HG02763 (cell line): ENCODE measurements around the gene ALOX5AP.

Experiments used
- ATAC-seq: cut with Tn5 transposase; IDR thresholded peaks from one replicate; pipeline ENCODE4 v1.9.1; 2021; ENCODE audit warnings: mild to moderate bottlenecking, moderate library complexity; ENCODE audit not compliant: unreplicated experiment

ALOX5AP gene

DNA sequence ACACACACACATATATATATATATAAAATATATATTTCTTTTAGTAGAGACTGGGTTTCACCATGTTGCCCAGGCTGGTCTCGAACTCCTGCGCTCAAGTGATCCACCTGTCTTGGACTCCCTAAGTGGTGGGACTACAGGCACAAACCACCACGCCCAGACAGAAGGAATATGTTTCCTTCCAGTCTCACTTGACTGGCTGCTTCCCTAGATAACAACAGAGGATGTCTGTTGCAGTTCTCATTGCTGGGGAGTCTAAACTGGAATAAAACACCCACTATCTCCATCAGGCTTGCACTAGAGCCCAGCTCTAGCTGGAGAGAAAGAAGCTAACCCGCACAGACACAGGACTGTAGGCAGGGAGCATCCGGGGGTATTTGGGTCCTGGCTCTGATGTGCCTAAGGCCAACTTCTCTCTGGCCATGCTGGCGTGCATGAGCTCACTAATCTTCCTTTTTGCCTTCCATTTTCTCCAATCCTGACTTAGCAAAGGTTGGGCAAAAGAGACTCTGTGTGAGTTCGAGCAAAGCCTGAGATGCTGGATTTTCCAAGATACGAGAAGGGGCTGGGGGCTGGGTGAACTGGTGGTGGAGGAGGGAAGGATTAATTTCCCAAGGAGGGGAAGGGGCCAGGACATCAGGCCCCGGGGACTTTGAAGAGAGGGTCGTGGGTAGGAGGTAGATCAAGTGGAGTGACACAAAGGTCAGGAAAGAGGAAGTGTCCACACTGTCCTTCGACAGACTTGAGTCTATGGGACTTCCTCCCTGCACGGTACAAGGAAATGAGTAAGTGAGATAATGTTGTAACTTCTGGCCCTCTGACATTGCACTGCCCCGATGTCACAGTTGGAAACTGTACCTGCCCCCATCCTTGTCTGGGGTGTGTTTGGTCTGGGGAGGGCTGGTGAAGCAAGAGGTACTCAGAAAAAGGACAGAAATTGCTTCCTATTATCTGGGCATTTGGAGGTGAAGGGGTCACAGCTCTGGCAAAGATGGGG lies 22.5 kb upstream of the ALOX5AP start:
- ATAC-seq = no peak

DNA sequence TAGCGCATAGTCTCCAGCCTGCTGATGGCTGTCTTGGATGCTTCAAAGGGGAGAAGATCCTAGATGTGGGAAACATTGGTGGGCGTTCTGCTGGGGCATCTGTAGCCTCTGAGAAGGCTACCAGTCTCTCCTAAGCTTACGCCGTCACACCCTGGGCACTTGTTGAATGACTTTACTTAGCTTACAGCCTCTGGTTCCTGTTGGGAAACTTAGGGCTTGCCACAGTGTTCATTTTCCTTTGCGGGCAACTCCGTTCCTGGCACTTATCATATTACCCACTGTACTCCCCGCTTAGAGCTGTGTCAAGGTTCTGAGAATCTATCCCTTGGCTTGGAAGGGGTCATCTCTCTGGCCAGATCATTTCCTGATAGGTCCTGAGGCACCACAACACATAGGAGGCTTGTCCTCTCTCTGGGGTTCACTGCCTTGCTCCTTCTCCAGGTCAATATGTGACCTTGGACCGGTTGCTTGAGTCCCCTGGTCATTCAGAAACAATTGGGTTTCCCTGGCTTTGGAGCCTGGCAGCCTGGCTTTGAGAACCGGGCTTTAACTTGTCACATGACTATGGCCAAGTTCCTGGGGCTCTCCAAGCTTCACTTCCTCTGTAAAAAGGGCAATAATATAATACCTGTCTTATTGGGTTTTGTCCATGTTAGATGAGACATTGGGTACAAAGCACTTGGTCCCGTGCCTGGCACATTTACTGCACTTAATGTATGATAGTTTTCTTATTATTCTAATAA lies 20.5 kb upstream of the ALOX5AP start:
- no peak for ATAC-seq

DNA sequence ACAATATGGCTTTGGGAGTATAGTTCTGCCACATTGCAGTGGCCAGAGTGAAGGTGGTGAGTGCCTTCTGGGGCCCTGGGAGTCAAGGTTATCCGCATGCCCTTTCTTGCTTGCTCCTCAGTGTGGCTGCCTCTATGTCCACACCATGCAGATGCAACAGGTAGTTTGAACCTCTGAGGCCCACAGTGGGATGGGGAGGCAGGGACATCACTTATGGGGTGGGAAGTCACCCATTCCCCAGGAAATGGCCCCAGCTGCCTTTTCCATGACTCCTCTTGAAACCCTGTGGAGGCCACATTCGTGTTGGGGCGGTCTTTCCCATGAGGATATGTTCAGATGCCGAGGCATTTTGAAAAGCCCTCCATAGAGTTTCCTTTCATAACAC lies 20.0 kb upstream of the ALOX5AP start:
- no peak for ATAC-seq

DNA sequence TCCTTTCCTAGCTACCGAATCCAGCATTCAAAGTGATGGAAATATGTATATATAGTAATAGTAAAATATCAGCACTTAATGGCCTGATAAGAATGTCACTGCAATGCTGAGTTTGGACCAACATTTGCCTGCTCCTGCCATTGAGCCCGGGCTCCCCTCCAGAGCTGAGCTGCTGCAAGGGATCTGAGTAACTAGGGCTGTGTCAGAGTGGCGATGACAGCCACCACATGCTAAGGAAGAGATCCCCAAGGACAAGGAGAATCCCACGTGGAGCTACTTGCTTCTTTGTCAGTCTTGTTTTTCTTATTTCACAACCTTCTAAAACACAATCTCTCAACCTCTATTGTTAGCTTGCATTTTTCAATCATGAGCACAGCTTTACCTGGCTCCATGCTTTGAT lies 19.5 kb upstream of the ALOX5AP start:
- ATAC-seq = no peak

DNA sequence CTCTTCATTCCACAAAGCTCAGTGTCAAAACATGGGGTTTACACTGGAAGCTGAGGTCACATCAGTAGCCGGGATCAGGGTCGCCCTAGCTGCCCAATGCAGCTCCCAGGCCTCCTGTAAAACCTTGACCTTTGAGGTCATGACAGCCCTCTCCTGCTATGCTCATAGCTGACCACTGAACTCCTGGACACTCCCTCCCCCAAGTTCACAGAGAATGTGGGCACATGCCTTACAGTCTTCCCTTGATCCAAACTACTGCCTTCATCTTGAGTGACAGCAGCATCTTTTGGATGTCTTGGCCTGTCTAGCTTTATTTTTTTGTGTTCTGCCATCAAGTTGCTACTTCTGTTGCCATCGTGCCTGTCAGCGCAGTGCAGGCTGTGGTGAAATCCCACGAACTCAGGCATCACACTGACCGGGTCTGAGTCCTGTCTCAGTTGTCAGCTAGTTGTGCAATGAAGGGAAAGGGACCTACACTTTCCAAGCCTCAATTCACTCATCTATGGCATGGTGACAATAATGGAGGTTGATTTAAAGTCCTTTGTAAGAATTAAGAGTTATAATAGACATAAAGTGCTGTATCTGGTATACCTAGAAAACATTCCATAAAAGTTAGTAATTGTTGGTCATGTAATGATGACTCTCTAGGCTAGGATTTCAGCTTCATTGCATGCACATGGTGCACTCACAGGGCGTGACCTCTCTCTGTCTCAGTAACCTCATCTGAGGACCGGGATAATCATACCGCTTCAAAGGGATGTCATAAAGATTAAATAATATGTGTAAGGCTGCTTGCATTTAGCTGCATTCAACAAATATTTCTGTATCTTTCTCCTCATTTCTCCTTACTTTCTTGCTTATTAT lies 16.4 kb upstream of the ALOX5AP start:
- no peak for ATAC-seq

DNA sequence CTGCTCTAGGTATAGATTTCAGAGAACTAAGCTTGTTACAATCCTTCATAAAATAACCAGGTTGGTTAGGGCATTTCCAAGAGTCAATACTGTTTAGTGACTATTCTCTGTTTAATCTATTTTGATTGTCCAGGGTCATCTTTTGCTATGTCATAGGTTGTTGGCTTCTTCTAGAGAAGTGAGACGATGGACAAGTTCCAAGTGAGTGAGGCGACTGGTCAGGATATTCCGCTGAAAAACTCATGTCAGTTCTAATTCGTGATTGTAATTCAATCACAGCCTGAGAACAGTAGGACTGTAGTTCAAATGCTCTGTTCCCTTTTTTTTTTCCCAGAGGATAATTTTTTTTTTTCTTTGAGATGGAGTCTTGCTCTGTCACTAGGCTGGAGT lies 15.8 kb upstream of the ALOX5AP start:
- ATAC-seq = no peak

DNA sequence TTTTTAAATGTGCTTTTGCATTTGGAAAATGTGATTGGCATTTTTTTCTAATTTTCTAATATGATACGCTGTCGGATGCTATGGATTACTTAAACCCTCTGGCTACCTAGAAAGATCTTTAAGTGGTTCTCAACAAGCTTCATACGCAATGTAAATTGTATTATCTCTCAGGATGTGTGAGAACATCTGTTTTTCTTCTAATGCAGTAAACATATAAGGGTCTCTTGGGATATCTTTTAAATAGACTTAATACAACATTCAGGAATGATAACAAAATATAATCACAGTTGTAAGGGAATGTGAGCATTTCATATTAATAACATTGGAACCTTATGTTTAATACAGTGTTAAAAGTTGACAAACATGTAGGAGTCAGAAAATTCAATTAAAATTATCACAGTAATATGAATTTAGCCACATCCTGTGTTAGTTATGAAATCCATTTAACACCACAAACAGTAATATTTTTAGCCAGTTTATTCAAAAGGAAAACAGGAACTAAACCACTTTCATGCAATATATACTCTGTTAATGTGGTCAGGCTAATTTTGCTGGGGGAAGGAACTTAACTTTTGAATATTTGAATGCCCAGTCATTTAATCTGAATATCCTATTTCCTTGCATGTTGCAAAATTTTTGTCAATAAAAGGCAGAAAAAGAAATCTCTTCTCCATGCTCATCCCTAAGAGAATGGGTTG lies 15.0 kb upstream of the ALOX5AP start:
- ATAC-seq = no peak

DNA sequence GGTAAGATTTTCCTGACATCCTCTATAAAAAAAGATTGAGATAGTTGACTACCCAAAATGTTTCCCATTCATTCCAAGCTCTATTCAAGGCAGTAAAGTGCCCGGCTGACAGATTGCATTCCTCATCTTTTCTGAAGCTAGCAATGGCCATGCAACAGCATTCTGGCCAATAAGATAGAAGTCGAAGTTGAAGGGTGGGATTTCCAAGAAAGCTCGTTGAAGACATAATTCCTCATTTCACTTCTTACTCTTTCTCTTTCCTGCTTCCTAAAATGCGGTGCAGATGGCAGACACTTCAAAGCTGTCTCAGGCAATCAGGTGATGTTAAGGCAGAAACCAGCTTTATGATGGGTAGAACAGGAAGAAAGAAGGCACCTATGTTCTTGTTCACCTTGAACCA lies 13.4 kb upstream of the ALOX5AP start:
- no peak for ATAC-seq

DNA sequence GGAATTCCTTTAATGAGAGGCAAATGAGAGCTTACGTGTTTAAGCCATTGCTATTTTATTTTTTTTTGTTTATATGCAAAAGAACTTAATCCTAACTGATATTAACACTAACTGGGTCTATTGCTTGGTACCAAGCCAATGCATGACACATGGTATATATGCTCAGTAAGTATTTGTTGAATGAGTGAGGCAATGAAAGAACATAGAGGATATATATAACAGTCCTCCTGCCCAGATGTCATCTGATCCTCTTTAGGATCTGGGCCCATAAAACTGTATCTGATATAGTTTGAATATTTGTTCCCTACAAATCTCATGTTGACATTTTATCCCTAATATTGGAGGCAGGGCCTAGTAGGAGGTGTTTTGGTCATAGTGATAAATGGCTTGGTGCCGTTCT lies 13.0 kb upstream of the ALOX5AP start:
- ATAC-seq = no peak

DNA sequence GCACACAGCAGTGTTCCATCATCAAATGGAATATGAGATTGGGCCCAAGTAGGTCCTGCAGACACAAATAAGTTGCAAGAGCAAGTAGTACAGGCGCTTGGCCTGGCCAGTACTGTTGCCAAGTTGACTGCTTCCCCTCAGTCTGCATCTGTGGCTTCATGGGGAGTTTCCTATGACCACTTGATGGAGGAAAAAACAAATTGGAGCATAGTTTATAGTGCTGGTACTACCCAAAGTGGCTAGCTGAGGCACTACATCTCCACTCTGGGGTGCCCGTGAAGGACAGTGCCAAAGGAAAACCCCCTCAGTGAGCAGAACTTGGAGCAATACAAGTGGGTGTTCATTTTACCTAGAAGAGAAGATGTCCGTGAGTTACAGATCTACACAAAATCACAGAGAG lies 10.6 kb upstream of the ALOX5AP start:
- no peak for ATAC-seq

DNA sequence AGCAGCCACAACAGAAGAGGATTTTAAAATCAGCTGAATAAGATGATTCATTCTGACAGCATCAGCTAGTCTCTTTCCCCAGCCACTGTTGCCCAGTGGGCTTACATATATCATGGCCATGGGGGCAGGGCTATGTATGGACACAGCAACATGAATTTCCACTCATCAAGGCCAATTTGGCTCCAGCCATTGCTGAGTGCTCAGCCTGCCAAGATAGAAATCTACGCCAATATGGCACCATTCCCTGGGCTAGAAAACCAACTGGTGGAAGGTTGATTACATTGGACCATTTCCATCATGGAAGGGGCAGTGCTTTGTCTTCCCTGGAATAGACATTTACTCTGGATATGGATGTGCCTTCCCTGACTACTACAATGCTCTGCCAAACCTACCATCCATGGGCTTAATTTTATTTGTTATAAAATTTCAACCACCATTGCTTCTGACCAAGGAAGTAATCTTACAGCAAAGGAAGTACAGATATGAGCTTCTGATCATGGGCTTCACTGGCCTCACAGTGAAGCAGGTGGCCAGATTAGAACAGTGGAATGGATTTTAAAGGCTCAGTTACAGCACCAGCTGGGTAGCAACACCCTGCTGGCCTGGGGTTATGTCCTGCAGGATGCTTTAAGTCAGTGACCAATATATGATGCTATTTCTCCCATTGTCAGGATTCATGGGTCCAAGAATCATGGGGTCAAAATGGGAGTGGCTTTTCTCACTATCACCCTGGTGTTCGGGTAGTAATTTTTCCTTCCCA lies 9.8 kb upstream of the ALOX5AP start:
- ATAC-seq = no peak

DNA sequence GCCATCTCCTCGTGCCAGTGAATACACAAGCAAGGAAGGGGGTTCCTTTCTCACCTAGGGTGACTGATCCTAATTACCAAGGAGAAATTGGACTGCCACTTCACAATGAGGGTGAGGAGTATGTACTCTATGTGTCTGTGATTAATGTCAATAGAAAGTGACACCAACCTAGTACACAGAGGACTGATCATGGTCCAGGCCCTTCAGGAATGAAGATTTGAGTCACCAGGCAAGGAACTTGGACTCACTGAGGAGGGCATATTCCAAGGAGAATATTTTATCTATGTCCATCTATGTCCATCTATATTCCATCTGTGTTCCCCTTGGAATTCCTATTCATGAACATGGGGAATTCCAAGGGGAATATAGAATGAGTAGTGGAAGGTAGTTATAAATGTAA lies 9.2 kb upstream of the ALOX5AP start:
- ATAC-seq = no peak

DNA sequence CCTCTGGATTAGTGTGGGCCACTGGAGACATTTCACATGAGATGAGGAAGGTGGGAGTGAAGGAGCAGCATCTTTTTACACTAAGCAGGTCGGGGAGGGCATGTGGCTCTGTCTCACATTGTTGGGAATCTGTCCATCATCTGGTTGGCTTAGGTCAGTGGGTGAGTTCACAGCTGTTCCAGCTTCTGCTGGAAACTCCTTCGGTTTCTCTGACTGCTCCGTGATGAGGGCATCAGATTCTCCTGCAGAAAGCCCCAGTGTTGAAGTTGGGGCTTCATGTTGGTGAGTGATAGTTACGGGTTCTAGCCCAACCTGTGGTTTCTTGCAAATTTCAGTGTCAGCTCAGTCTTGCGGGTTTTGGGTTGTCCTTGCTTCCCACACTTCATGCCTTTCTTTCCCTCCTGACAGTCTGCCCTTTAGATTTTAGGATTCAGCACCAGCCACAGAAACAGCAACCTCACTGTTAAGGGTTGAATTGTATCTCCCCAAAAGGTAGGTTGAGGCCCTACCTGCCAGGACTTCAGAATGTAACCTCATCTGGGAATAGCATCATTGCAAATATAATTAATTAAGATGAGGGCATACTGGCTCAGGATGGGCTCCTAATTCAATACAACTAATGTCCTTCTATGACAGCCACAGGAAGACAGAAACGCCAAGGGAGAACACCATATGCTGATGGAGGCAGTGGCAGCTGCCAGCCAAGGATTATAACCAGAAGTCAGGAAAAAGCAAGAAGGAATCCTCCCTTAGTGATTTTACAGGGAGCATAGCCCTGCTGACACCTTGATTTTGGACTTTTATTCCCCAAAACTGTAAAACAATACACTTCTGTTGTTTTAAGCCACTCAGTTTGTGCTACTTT lies 7.6 kb upstream of the ALOX5AP start:
- no peak for ATAC-seq

DNA sequence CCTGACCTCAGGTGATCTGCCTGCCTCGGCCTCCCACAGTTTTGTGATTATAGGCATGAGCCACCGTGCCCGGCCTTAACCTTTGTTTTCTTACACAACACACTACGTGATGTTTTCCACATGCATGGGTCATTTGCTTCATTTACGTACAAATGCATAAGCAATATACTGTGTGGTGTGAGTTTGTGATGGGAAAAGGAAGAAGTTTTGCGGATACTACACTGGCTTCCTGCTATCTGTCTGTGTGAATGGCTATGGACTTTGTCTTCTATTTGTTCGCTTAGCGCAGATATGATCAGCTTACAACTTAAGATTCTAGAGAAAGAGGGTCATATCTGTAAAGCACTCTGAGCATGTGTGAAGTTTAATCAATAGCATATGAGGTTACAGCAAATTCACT lies 5.5 kb upstream of the ALOX5AP start:
- no peak for ATAC-seq

DNA sequence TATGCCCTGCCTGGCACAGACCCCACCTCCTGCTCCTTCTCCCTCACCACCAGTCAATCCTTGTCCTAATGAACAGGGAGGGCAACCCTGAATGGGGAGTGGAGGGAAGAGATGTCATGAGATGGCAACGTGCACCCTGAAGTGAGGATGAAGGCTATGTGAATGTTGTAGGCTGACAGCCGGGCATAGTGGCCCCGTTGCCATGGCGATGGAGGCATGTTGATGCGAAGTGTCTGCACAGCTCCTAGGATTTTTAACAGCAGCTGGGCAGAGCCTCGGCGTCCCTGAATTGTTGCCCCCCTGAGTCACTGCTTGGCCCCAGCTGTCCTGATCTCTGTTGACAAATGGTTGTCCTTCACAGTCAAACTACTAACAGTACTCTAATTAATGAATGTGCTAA lies 4.8 kb upstream of the ALOX5AP start:
- no peak for ATAC-seq

DNA sequence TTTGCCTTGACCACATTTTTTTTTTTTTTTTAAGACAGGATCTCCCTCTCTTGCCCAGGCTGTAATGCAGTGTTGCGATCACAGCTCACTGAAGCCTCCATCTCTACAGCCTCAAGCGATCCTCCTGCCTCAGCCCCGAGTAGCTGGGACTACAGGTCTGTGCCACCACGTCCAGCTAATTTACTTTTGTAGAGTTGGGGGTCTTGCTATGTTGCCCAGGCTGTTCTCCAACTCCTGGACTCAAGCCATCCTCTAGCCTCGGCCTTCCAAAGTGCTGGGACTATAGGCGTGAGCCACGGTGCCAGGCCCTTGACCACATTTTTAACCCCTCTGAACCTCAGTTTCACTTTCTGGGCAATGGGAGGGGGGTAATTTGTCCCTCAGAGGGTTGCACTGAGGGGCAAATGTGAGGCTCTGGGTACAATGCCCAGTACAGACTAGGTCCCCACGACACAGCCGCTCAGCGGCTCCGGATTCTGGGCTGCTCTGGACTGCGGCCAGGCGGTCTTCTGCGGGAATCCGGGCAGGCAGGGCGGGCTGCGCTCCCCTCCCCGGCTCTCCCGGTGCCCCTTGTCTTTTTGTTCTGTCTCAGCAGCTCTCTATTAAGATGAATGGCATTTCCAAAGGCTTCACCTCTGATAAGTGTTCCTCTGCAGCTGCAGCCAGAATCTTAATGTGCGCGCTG lies 3.8 kb upstream of the ALOX5AP start:
- no peak for ATAC-seq

DNA sequence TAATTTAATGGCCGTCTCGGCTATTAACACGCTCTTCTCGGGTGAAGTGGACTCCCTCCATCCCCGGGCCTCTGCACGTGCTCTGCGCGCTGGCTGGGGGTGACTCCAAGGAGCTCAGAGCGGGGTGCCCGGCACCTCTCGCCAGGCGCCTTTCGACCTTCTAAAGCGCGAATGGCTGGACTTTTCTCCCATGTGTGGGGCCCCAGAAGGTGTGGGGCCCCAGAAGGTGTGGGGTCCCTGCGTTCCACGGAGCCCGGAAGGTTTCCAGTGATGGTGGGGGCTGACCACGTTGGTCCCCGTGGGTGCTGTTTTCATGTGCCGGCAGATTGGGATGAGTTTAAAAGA lies 3.3 kb upstream of the ALOX5AP start:
- ATAC-seq = no peak

DNA sequence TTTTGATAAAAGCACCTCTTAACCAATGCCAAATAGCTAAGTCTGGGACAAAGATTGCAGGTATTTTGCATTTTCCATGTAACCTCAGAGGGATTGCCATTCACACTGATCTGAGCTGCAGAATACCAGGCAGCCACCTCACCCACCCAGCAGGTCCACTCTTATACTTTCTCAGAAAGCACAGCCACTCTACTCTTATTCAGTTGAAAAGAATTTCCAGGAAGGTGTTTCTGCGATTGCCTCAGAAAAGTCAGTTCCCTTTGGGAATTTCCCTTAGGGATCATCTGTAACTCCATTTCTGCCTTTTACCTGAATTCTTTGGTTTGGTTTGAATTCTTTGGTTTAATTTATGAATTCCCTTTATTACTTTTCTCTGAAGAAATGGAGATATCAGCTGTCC lies 904 bp upstream of the ALOX5AP start:
- no peak for ATAC-seq

DNA sequence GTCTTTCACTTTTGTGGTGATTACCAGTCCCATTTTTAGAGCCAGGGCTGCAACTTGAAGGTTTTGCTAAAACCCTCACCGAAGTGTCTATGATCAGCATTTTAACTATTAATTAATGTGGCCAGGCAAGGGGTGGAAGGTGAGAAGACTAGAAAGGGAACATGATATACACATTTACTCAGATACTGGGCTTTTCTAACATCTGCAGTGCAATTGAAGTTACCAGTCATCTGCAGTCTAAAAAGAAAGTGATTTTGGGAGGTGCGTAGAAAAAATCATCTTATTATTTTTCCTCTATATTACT lies 481 bp downstream of the ALOX5AP start:
- peak; percentile 3 for ATAC-seq
